OCI-LY3 (cell line): ENCODE data around the gene NTNG1.

ENCODE experiments used
- CTCF ChIP-seq: fragments of 200-600, 300-600 bp; sonication (generic); IDR thresholded peaks from 2 replicates; pipeline ENCODE4 v1.5.1; 2014; ENCODE audit warnings: antibody characterized with exemption, low read length, low read depth
- EZH2phosphoT487 ChIP-seq: fragments of 200-600 bp; shearing (Covaris generic); IDR thresholded peaks from 2 replicates; pipeline ENCODE4 v1.6.1; 2018; ENCODE audit warnings: antibody characterized with exemption, mixed run types, low read depth

GRCh38 chr1:107184888-107185287, 44.0 kb downstream of the NTNG1 start:
- no peak for TF ChIP-seq CTCF
- TF ChIP-seq EZH2phosphoT487, result no peak
